ENCODE measurements around the gene GCLC. TPM values are rescaled to one million over a fixed set of nuclear protein-coding genes. Genes with fewer than 3 reads are reported as not detected.

The GCLC gene
- total and polyA plus RNA-seq, 10 of the 15 experiments (the other 5 are each of a cell fraction or from before 2014, with no cell fraction given), result 6.5 to 23.6 (median 12.5) TPM

GRCh38 chr6:53503060-53503459, 41.8 kb downstream of the GCLC start:
- intact Hi-C loops (cut with micrococcal nuclease; ENCODE audit: unreplicated experiment), result no loop called here
- no peaks in the 10 kb centered on the region for H3K9me3 ChIP-seq (replicated peaks; ENCODE audit: control insufficient read depth, insufficient read depth, low read length)
- no peaks in the 10 kb centered on the region for H3K79me2 ChIP-seq (ENCODE audit: control insufficient read depth, insufficient read depth, low read length)
- H3K36me3 ChIP-seq (ENCODE audit: control insufficient read depth in 2 of 2, insufficient read depth in 2 of 2, low read length in 1 of 2), result peaks cover 3 to 4% of the 10 kb centered on the region in 2 experiments; a peak in 3 of 4 replicates
- H3K27ac ChIP-seq (ENCODE audit: control insufficient read depth, insufficient read depth), result no peak overlapping the region
- DNase-seq (ENCODE audit: low read depth, low spot score) (no peak), FAIRE-seq (no peak), ATAC-seq (no peak)
- no peaks in the 10 kb centered on the region for H3K27me3 ChIP-seq (replicated peaks in 1 of 2; ENCODE audit: control insufficient read depth in 2 of 2, insufficient read depth in 2 of 2, low read length in 1 of 2)
- ChIA-PET SMC1A (ENCODE audit: uncharacterized antibody, unreplicated experiment) (interaction anchor here (1.4 to 2.7 kb wide), 2 partner anchors 10 to 14 kb away, joined by 4 to 14 read pairs; no protein-coding TSS in a partner anchor), POLR2A (no interaction called here), CTCF (interaction anchor here (0.6 to 2.6 kb wide), 4 partner anchors 10 to 149 kb away, joined by 3 to 7 read pairs (median 4); no protein-coding TSS in a partner anchor), RAD21 (ENCODE audit: unreplicated experiment) (no interaction called here)
- no peak overlapping the region for H2AFZ ChIP-seq (ENCODE audit: control insufficient read depth, low read depth, low read length)
- 96% methylated on average over 5 of the region's 5 CpGs for WGBS (ENCODE audit: insufficient coverage, insufficient replicate concordance, low lambda C conversion rate, missing lambda C conversion rate)
- no peak overlapping the region for H3K4me3 ChIP-seq
- TF ChIP-seq RB1 (IDR thresholded peaks at IDR 0.05; ENCODE audit: borderline replicate concordance) (no peak), MYC (IDR thresholded peaks at IDR 0.05; ENCODE audit: insufficient read depth, insufficient read length, insufficient replicate concordance, low read length, severe bottlenecking) (no peak), PKNOX1 (IDR thresholded peaks at IDR 0.05) (no peak), PRDM15 (CRISPR knock-in tag; IDR thresholded peaks at IDR 0.05) (no peak)
- in situ Hi-C loops (cut with MboI), result no loop called here
- BruUV-seq (replicated peaks), result no TSS peak
- no peaks in the 10 kb centered on the region for H3K4me1 ChIP-seq (ENCODE audit: control insufficient read depth, insufficient read depth, low read length)
- no peak overlapping the region for H3K4me2 ChIP-seq (ENCODE audit: control insufficient read depth, insufficient read depth)
- no peak overlapping the region for H3K9ac ChIP-seq (ENCODE audit: control insufficient read depth, insufficient read depth, low read length)
- no peaks in the 10 kb centered on the region for H4K20me1 ChIP-seq (ENCODE audit: control insufficient read depth, insufficient read depth)

All from GM12878 (cell line).